Karpas-422 (cell line): Measurements from ENCODE around the gene FAXDC2. TPM values are rescaled to one million over a fixed set of nuclear protein-coding genes. Genes with fewer than 3 reads are reported as not detected.

Source experiments
- DNase-seq: peaks from one replicate; pipeline ENCODE4 v3.0.0-alpha.2; 2015
- H2AFZ ChIP-seq: fragments of 200-600 bp; sonication (generic); 2 replicates; pipeline ENCODE4 v1.6.1; 2014; ENCODE audit warnings: antibody characterized with exemption, low read length, mixed read lengths
- H3K27ac ChIP-seq: fragments of 200-600 bp; sonication (generic); 2 replicates; pipeline ENCODE4 v1.5.1; 2014; ENCODE audit warnings: mild to moderate bottlenecking, low read length, moderate library complexity
- H3K27me3 ChIP-seq: fragments of 200-600 bp; sonication (generic); 2 replicates; pipeline ENCODE4 v1.6.1; 2014; ENCODE audit warnings: low read length, mixed read lengths
- H3K36me3 ChIP-seq: fragments of 200-600 bp; sonication (generic); 2 replicates; pipeline ENCODE4 v1.6.1; 2014; ENCODE audit warnings: low read length, mixed read lengths; ENCODE audit not compliant: insufficient read depth
- H3K4me1 ChIP-seq: fragments of 200-600 bp; sonication (generic); 2 replicates; pipeline ENCODE4 v1.6.1; 2014; ENCODE audit warnings: mild to moderate bottlenecking, low read length, mixed read lengths
- H3K4me2 ChIP-seq: fragments of 200-600 bp; sonication (generic); 2 replicates; pipeline ENCODE4 v1.6.1; 2014; ENCODE audit warnings: low read length, low read depth, mild to moderate bottlenecking; ENCODE audit not compliant: poor library complexity, severe bottlenecking
- H3K4me3 ChIP-seq: fragments of 200-600 bp; sonication (generic); 2 replicates; pipeline ENCODE4 v1.5.1; 2014; ENCODE audit warnings: mild to moderate bottlenecking, antibody characterized with exemption, low read length, mixed read lengths
- H3K79me2 ChIP-seq: fragments of 200-600 bp; sonication (generic); 2 replicates; pipeline ENCODE4 v1.6.1; 2014; ENCODE audit warnings: mild to moderate bottlenecking, low read length, mixed read lengths
- H3K9ac ChIP-seq: fragments of 200-600 bp; sonication (generic); 2 replicates; pipeline ENCODE4 v1.6.0; 2014; ENCODE audit warnings: low read length
- H3K9me2 ChIP-seq: fragments of 200-600 bp; sonication (generic), shearing (Covaris generic); replicated peaks from 2 replicates; pipeline ENCODE4 v1.6.0; 2014; ENCODE audit warnings: mild to moderate bottlenecking, low read length, moderate library complexity; ENCODE audit not compliant: insufficient read depth
- H3K9me3 ChIP-seq: fragments of 300-700, 200-600 bp; sonication (generic); 2 replicates; pipeline ENCODE4 v1.6.1; 2014; ENCODE audit warnings: low read length, mixed read lengths
- H4K20me1 ChIP-seq: fragments of 200-600 bp; sonication (generic); 2 replicates; pipeline ENCODE4 v1.6.1; 2014; ENCODE audit warnings: mild to moderate bottlenecking, antibody characterized with exemption, low read length, low read depth; ENCODE audit not compliant: insufficient read depth
- total RNA-seq: library from RNA; depleted of rRNA; stranded (reverse); fragments of >200 nt; shearing (Covaris generic); gene quantifications from 2 replicates; pipeline ENCODE4 v1.2.3, GENCODE V29; 2014; ENCODE audit warnings: low replicate concordance

FAXDC2 gene
- total RNA-seq, 1 experiment from 2014 or later = not detected

DNA sequence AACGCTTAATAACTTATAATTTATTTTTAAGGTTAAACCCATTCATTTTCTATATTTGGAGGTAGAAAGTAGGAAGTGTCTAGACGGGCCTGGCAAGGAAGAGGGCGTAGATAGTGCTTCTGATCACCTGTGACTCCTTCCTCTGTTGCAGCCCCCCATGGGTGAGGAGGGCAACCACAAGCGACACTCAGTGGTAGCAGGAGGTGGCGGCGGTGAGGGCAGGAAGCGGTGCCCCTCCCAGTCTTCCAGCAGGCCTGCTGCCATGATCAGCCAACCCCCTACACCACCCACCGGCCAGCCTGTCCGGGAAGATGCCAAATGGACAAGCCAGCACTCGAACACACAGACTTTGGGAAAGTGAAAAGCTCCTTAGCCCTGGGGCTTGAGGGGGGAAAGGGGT, 36.7 kb downstream of the FAXDC2 start:
- no peak overlapping the region for H3K27ac ChIP-seq
- H3K9me3 ChIP-seq = no peaks in the 10 kb centered on the region
- H3K4me3 ChIP-seq = no peak overlapping the region
- H3K9ac ChIP-seq = no peak overlapping the region
- H3K79me2 ChIP-seq = peaks cover 44% of the 10 kb centered on the region
- H4K20me1 ChIP-seq = peaks cover 18% of the 10 kb centered on the region; the same call in 1 of the 2 replicates
- H3K4me2 ChIP-seq = no peak overlapping the region
- H3K9me2 ChIP-seq = no peaks in the 10 kb centered on the region
- H3K36me3 ChIP-seq = peaks cover 74% of the 10 kb centered on the region
- no peak overlapping the region for H2AFZ ChIP-seq
- no peaks in the 10 kb centered on the region for H3K27me3 ChIP-seq
- no peaks in the 10 kb centered on the region for H3K4me1 ChIP-seq
- DNase-seq = no peak

GRCh38 chr5:154813158-154813557, 37.2 kb downstream of the FAXDC2 start:
- Histone ChIP-seq H4K20me1 (peaks cover 18% of the 10 kb centered on the region; the same call in 1 of the 2 replicates), H3K9me2 (no peaks in the 10 kb centered on the region), H3K4me2 (no peak overlapping the region), H3K9me3 (no peaks in the 10 kb centered on the region), H3K27ac (no peak overlapping the region), H3K27me3 (no peaks in the 10 kb centered on the region), H3K79me2 (peaks cover 47% of the 10 kb centered on the region), H3K36me3 (peaks cover 73% of the 10 kb centered on the region), H3K4me1 (no peaks in the 10 kb centered on the region), H2AFZ (no peak overlapping the region), H3K9ac (no peak overlapping the region), H3K4me3 (no peak overlapping the region)
- DNase-seq = no peak

DNA sequence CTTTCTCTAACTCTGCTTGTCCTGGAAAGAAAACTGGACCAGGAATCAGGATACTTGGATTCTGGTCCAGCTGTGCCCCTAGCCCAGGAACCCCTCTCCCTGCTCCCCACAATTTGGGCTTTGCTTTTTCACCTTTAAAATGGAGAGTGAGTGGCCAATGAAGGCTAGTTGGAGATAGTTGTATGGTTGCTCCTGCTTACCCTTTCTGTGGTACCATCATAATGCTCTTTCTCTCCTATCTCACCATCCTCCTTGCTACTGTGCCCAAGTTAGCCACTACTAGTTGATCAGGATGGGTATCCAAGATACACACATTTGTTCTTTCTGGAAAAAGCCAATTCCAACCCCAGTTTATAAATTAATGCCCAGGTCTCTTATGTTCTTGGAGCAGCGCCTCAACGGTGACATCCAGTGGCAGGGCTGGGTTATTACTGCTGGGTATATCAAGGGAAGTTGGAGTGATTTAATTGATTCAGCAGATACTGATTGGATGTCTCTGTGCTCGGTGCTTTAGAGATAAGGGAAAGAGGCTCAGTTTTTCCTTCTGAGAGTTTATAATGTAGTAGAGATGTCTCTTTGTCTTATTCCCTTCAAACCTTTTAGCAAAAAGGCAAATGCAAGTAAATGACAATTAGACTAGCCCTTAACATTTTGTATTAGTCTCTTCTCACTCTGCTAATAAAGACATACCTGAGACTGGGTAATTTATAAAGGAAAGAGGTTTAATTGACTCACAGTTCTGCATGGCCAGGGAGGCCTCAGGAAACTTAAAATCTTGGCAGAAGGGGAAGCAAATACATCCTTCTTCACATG, 38.5 kb downstream of the FAXDC2 start:
- H3K36me3 ChIP-seq = peaks cover 66% of the 10 kb centered on the region

DNA sequence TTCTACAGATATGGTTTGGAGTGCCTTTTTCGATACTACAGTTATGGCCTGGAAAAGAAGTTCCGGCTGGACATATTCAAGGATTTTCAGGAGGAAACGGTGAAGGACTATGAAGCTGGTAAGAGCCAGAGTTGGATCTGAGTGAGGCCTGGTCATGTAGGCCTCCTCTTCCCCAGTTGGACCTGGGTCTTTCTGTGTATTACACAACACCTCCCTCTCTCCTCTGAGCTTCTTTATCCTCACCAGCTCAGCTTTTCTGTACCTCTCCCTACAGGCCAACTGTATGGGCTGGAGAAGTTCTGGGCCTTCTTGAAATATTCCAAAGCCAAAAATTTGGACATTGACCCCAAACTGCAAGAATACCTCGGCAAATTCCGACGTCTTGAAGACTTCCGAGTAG, 39.2 kb downstream of the FAXDC2 start:
- Histone ChIP-seq H3K9ac (no peak overlapping the region), H3K27ac (no peak overlapping the region), H3K9me2 (no peaks in the 10 kb centered on the region), H3K9me3 (no peaks in the 10 kb centered on the region), H2AFZ (no peak overlapping the region), H3K79me2 (peaks cover 44% of the 10 kb centered on the region), H3K4me2 (no peak overlapping the region), H3K4me1 (no peaks in the 10 kb centered on the region), H4K20me1 (peaks cover 18% of the 10 kb centered on the region; the same call in 1 of the 2 replicates), H3K27me3 (no peaks in the 10 kb centered on the region), H3K36me3 (peaks cover 65% of the 10 kb centered on the region), H3K4me3 (no peak overlapping the region)
- no peak for DNase-seq

More for the DNA sequence above, 38.5 kb downstream of the FAXDC2 start:
- H3K9me2 ChIP-seq = no peaks in the 10 kb centered on the region
- H3K4me1 ChIP-seq = no peaks in the 10 kb centered on the region
- H3K4me2 ChIP-seq = no peak overlapping the region
- no peak overlapping the region for H3K9ac ChIP-seq
- peak; percentile 80 for DNase-seq
- no peak overlapping the region for H3K27ac ChIP-seq
- H3K4me3 ChIP-seq = no peak overlapping the region
- H3K79me2 ChIP-seq = peaks cover 43% of the 10 kb centered on the region
- no peaks in the 10 kb centered on the region for H3K9me3 ChIP-seq
- peaks cover 18% of the 10 kb centered on the region; the same call in 1 of the 2 replicates for H4K20me1 ChIP-seq
- H2AFZ ChIP-seq = no peak overlapping the region
- H3K27me3 ChIP-seq = no peaks in the 10 kb centered on the region

- no peak overlapping the region for H3K4me3 ChIP-seq
- no peak overlapping the region for H3K27ac ChIP-seq
- H3K4me1 ChIP-seq = no peaks in the 10 kb centered on the region
- no peak overlapping the region for H3K4me2 ChIP-seq
- H3K9ac ChIP-seq = no peak overlapping the region
- H3K79me2 ChIP-seq = peaks cover 30% of the 10 kb centered on the region
- no peaks in the 10 kb centered on the region for H3K9me2 ChIP-seq
- peaks cover 65% of the 10 kb centered on the region for H3K36me3 ChIP-seq
- DNase-seq = no peak
- H3K9me3 ChIP-seq = no peaks in the 10 kb centered on the region
- H2AFZ ChIP-seq = no peak overlapping the region
- no peaks in the 10 kb centered on the region for H3K27me3 ChIP-seq
- no peaks in the 10 kb centered on the region for H4K20me1 ChIP-seq
Observed at GRCh38 chr5:154806176-154806575, 44.2 kb downstream of the FAXDC2 start.

DNA sequence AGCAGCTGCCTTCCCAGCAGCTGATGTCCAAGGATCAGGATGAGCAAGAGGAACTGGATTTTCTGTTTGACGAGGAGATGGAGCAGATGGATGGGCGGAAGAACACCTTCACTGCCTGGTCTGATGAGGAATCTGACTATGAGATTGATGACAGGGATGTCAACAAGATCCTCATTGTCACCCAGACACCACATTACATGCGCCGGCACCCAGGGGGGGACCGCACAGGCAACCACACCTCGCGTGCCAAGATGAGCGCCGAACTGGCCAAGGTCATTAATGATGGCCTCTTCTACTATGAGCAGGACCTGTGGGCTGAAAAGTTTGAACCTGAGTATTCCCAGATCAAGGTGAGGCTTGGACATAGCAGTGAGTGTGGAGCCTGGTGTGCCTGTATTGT, 48.4 kb downstream of the FAXDC2 start:
- Histone ChIP-seq H3K9me3 (no peaks in the 10 kb centered on the region), H4K20me1 (no peaks in the 10 kb centered on the region), H3K4me3 (no peak overlapping the region), H3K27ac (no peak overlapping the region), H2AFZ (no peak overlapping the region), H3K36me3 (peaks cover 80% of the 10 kb centered on the region), H3K27me3 (no peaks in the 10 kb centered on the region), H3K9me2 (no peaks in the 10 kb centered on the region), H3K9ac (no peak overlapping the region), H3K4me1 (no peaks in the 10 kb centered on the region), H3K4me2 (no peak overlapping the region), H3K79me2 (peaks cover 40% of the 10 kb centered on the region)
- no peak for DNase-seq

- H3K36me3 ChIP-seq = peaks cover 83% of the 10 kb centered on the region
- H3K9ac ChIP-seq = no peak overlapping the region
- no peaks in the 10 kb centered on the region for H3K9me2 ChIP-seq
- H4K20me1 ChIP-seq = 0 out of 2 replicates have a peak, but pooled peaks cover 3% of the 10 kb centered on the region
- no peak overlapping the region for H3K27ac ChIP-seq
- no peak overlapping the region for H2AFZ ChIP-seq
- H3K27me3 ChIP-seq = no peaks in the 10 kb centered on the region
- peaks cover 46% of the 10 kb centered on the region for H3K79me2 ChIP-seq
- H3K4me3 ChIP-seq = no peak overlapping the region
- H3K9me3 ChIP-seq = no peaks in the 10 kb centered on the region
- no peak for DNase-seq
- H3K4me2 ChIP-seq = no peak overlapping the region
- no peaks in the 10 kb centered on the region for H3K4me1 ChIP-seq
Observed at GRCh38 chr5:154801083-154801482, 49.3 kb downstream of the FAXDC2 start.

DNA sequence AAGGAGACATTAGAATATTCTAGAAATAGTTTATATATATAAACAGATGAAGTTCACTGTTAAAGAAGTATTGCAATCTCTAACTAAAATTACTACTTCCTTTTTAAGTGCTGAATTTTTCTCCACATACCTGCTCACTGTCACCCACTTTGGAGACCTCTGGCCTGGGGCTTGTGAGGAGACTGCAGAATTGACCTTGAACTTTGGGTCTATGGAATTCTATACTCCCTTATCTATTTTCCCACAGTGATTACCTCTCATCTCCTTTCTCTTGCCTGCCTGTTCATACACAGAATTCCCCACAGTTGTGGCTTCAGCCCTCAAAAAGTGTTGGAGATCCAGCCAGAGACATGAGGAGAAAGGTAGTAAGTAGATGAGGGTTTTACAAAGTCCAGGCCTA, 49.8 kb downstream of the FAXDC2 start:
- DNase-seq = no peak
- Histone ChIP-seq H3K4me2 (no peak overlapping the region), H3K9ac (no peak overlapping the region), H3K9me2 (no peaks in the 10 kb centered on the region), H3K27ac (no peak overlapping the region), H3K27me3 (no peaks in the 10 kb centered on the region), H3K36me3 (peaks cover 78% of the 10 kb centered on the region), H3K79me2 (peaks cover 41% of the 10 kb centered on the region), H2AFZ (no peak overlapping the region), H3K9me3 (no peaks in the 10 kb centered on the region), H3K4me3 (no peak overlapping the region), H4K20me1 (0 out of 2 replicates have a peak, but pooled peaks cover 3% of the 10 kb centered on the region), H3K4me1 (no peaks in the 10 kb centered on the region)
